EH (cell line): ENCODE measurements around the gene MBD2.

ENCODE experiments used
- DNase-seq: peaks from one replicate; pipeline ENCODE4 v3.0.0-alpha.2; 2015; ENCODE audit warnings: low read depth

Gene MBD2, protein sequence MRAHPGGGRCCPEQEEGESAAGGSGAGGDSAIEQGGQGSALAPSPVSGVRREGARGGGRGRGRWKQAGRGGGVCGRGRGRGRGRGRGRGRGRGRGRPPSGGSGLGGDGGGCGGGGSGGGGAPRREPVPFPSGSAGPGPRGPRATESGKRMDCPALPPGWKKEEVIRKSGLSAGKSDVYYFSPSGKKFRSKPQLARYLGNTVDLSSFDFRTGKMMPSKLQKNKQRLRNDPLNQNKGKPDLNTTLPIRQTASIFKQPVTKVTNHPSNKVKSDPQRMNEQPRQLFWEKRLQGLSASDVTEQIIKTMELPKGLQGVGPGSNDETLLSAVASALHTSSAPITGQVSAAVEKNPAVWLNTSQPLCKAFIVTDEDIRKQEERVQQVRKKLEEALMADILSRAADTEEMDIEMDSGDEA

DNA sequence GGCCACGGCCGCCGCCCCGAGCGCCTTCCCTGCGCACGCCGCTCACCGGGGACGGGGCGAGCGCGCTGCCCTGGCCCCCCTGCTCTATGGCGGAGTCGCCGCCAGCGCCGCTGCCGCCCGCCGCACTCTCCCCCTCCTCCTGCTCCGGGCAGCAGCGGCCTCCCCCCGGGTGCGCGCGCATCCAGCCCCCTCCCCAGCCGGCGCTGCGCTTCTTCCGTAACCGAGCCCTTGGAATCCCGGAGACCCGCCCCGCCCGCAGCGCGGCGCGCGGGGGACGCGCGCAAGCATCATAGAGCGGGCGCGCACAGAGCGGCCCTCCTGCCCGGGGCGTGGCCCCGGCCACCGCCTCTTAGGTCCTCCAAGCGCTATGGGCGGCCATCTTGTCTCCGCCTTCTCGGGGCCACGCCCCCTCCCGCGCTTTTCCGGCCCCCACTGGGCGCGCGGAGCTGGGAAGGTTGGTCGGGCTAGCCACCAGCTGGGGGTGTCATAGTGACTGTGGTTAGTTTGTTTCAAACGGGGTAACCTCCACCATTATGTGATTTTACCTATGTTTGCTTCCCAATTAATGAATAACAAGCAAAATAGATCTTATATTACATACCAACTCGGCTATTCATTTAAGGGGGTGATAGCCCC lies at the start of gene MBD2:
TSS of gene MBD2 (minus strand) at position 291 of the 636 bp plus-strand sequence. CDS start at position 181, 110 bp downstream.
- peak; percentile 95 for DNase-seq

DNA sequence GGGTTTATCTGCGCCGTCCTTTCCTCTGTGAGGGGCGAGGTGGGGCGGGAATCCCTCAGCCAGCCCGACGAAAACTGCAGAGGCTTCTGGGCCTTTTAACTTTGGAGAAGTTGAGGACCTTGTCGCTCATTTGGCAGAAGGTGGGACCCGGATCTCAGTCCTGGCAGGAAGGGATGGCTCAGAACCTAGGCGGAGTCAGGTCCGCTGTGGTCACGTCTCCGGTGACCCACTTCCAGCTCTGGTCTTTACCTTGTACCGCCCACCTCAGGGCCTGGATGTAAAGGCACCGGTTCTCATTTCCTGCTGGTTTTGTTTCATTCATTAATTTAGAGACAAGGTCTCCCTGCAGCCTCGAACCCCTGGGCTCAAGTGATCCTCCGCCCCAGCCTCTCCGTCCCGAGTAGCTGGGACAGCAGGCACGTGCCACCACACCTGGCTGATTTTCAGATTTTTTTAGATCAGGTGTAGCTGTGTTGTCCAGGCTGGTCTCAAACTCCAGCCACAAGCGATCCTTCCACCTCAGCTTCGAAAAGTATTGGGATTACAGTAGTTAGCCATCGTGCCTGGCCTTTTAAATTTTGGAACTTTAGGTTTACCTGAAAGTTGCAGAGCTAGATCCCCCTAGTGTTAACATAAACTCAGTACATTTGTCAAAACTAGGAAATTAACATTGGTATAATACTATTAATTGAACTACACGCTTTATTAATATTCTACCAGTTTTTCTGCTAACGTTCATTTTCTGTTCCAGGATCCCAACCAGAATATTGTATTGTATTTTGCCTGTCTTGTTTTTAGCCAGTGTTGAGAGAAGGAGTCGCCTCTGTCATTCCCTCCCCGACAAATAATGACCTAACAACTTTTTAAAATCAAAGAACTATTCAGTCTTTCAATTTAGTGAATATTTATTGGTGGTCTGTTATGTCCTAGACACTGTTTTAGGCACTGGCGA lies 45.7 kb upstream of the MBD2 start:
- peak; percentile 60 for DNase-seq

DNA sequence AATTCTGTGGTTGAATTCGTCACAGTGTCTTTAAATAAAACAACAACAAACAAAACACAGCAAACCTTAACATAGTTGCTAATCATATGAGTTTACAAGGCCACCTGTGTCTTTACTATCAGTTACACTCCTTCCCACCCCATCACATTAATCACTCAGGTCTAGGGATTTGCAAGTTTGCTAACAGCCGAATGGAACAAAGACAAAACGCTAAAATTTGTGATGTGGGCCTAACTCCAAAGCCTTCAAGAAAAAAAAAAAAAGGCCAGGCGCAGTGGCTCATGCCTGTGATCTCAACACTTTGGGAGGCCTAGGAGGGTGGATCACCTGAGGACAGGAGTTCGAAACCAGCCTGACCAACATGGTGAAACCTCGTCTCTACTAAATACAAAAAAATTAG lies 44.3 kb upstream of the MBD2 start:
- no peak for DNase-seq

DNA sequence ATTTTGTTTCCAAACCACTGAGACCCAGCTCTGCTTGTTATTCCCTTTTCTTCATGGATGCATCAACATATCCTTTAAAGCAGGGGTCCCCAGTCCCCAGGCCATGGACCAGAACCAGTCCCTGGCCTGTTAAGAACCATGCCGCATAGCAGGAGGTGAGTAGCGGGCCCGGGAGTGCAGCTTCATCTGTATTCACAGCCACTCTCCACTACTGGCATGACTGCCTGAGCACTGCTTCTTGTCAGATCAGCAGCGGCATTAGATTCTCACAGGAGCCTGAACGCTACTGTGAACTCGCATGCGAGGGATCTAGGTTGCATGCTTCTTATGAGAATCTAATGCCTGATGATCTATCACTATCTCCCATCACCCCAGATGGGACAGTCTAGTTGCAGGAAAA lies 43.2 kb upstream of the MBD2 start:
- no peak for DNase-seq

DNA sequence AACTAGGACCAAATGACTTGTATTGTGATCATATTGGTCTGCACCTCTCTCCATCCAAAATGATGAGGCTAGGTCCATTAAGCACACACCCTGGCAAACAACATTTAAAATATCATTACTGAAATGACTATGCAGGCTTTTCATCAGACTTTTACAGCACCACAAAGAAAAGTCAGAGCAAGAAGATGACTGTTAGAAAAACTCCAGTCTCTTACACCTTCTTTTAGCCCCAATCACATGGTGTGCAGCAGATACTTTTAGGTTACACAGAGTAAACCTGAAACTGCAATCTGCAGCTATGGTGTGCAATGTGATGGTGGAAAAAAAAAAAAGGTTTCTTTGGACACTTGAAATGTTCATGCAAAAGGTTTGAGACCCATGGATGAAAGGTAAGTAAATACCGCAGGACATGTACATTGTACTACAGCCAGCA lies 39.5 kb upstream of the MBD2 start:
- DNase-seq, result no peak

DNA sequence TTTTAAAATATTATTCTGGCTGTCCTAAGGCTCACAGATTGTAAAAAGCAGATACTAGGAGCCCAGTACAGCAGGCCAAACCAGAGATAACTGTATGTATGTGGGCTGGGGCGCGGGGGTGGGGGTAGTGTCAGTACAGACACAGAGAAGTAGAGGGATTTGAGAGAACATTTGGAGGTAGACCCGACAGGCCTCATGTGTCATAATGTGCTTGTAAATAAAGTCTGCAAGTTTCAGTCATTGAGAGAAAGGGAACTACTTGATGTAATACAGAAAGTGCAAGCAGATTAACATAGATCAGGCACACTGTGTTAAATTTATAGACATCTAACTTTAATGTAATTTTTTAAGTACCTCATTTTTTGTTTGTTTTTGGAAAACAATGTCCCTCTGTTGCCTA lies 37.4 kb upstream of the MBD2 start:
- no peak for DNase-seq

DNA sequence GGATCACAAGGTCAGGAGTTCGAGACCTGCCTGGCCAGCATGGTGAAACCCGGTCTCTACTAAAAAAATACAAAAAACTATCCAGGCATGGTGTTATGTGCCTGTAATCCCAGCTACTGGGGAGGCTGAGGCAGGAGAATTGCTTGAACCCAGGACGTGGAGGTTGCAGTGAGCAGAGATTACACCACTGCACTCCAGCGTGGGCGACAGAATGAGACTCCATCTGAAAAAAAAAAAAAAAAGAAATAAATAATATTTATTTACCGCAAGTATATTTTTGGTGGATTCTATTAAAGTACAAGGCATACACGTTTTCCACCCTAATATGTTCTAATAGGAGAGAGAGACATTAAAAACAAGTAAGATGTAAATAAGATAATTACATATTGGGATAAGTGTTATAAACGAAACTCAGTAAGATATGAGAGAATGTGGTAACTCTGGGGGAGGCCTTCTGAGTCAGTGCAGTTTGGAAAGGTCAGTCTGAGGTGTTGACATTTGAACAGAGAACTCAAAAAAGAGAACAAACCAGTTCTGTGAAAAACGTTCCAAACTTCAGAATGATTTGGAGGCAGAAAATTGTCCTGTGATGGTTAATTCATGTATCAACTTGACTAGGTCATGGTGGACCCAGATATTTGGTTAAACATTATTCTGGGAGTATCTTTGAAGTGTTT lies 36.1 kb upstream of the MBD2 start:
- DNase-seq, result no peak

DNA sequence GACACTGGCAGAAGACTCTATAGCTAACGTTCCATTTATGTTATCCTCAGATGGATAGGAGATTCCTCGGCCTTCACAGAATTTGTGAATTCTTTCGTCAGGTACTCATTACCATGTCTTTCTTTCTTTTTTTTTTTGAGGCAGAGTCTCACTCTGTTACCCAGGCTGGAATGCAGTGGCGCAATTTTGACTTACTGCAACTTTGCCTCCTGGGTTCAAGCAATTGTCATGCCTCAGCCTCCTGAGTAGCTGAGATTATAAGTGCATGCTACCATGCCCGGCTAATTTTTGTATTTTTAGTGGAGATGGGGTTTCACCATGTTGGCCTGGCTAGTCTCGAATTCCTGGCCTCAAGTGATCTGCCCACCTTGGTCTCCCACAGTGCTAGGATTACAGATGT lies 33.3 kb upstream of the MBD2 start:
- DNase-seq, result peak; percentile 61

DNA sequence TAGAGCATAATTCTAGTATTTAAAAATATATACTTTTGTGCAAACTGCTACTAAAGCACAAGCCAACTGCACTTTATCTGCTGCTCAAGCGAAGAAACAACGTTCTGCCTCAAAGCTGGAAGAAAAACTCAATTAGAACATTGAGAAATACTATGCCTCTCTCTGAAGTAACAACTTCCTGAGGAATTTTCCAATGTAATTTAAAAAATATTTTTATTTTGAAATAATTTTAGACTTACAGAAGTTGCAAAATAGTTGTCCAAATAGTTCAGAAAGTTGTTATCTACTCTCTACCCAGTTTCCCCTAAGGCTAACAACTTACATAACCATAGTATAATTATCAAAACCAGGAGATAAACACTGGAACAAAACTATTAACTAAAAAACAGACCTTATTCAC lies 32.5 kb upstream of the MBD2 start:
- peak; percentile 43 for DNase-seq

DNA sequence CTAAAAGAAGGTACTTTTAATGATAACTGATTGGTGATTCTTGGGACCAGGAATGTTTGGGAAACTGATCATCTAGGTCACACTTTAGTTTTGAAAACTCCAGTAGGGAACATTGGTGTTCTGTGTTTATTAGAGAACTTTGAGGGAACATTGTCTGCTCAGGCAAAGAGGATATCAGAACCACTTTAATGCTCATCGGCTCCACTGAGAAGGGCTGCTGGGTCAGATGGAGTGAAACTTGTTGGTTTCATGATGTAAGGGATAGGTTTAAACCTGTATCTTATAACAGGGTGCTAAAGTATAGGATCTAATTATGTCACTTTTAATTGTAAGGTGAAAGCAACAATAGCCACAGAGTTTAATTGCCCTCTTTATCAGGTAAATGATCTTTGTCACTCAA lies 30.7 kb upstream of the MBD2 start:
- no peak for DNase-seq

DNA sequence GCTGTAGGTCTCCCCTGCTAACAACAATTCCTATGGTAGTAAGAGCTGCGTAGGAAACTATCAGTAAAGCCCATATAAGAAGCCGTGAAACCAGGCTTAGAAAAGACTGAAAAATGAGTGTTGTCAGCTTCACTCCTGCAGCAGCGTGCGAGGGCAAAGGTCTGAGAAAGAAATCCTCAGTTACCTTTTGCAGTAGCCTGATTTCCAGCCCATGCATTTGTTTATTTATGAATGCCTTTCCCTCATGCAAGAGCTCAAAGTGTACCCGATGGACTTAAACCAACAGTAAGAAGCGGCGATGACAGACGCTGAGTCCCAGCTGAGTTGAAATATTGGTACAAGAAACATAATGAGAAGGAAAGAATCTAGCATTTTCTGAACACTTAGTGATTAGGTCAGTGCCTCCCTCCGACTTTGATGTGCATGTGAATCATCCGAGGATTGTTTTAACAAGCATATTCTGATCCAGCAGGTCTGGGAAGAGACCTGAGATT lies 29.8 kb upstream of the MBD2 start:
- DNase-seq, result peak; percentile 20

DNA sequence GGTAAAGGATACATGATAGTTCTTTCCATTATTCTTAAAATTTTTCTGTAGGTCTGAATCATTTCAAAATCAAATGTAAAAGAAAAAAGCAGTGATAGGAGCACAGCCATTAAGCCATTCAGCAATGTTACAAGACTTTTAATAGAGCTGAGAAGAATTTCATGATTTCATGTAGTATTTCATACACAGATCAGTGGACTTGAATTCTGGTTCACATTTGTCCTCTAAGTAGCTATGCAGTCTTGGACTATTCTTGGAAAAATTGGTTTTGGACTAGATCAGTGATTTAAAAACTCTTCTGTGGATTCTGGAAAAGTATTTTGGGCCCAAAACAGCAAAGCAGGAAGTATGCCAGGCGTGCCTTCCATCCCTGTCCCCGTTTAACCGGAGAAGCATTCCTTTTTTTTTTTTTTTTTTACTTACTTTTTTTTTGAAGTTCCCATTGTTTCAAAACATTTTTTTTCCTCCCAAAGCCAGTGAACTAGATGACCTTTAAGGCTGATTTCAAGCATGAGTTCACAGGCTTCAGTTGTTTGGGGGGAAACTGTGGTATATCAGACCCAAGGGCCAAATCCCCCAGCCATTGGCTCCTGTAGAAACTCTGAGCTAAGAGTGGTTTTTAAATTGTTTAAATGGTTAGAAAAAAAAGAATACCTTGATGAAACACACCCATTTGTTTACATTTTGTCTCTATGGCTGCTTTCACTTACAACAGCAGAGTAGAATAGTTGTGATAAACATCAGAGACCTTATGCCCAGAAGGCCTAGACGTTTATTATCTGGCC lies 27.3 kb upstream of the MBD2 start:
- DNase-seq, result peak; percentile 9

DNA sequence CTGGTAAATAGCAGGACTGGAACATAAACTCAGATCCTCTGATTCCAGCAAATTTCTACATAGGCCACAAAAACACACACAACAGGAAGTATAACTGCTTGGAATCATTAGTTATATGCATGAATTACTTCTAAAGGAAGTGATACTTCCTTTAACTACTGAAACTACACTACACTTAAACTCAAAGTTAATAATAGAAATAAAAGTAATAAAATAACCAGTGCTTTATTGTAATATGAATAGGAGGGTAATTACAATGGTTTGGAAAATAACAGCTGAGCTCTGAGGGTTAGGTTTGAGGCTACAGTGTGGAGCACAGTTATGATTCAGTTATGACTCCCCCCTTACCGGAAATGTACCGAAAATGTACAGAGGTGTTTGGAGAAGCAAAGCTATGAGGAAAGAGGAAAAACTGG lies 26.4 kb upstream of the MBD2 start:
- DNase-seq, result no peak

DNA sequence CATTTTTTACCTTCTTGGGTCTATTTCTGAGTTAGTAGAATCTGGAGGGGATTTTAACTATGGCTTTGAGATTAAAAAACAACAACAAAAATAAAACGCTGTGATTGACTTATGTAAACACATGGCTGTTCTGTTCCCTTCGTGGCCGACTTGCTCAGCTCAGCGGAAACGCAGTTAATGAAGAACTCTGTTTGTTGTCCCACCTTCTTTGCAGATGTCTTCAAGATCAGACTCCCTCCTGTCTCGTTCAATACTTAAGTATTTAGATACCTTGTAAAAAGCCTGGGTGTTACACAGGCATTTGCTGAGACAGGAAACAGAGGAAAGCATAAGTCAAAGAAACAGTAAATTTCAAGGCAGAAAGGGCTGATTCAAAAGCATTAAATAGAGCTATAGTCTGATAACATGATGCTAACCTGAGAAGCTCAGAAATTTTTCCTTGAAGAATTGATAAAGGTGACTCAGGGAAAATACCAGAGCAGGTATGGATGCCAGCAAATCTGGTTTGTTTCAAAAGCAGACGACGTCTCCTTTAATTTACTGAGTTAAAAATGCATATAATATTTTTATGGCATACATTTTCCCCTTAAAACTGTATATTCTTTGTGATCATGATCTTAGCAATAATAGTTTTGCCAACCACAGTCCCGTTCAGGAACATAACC lies 23.2 kb upstream of the MBD2 start:
- DNase-seq, result no peak

DNA sequence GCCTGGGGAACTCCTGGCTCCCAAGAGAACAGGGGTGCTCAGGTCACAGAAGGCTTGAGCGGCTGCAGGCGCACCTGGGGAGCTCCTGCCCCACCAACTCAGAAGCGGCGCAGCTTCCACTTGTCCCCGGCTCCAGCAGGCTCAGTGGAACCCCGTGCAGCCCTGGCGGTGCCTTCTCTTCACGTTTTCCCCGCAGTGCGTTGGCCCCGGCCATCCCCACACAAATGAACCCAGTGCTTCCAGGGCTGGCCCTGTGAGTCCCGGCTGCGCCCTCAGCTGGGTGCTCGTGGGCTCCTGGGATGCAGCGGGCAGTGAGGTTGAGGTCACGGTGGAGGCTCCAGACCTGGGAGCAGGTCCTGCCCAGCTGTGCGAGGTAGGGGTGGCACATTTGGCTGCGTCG lies 17.9 kb upstream of the MBD2 start:
- DNase-seq, result no peak

DNA sequence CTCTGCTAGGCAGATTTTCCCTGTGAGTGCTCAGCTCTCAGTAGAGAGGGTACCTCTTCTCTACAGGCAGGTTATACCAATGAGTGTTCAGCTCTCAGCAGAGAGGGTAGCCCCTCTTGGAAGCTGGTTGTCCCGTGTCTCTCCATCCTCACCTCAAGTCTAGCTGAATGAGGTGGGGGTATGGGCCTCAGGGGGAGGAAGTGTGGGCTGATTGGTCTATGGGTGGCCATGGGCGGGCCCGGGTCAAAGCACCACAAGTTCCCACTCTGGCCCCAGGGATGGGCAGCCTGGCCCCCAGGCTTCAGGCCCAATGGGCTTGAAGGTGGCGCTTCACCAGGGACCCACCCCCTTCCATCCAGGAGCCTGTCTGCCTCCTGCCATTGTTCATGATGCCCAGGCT lies 17.0 kb upstream of the MBD2 start:
- DNase-seq, result no peak

DNA sequence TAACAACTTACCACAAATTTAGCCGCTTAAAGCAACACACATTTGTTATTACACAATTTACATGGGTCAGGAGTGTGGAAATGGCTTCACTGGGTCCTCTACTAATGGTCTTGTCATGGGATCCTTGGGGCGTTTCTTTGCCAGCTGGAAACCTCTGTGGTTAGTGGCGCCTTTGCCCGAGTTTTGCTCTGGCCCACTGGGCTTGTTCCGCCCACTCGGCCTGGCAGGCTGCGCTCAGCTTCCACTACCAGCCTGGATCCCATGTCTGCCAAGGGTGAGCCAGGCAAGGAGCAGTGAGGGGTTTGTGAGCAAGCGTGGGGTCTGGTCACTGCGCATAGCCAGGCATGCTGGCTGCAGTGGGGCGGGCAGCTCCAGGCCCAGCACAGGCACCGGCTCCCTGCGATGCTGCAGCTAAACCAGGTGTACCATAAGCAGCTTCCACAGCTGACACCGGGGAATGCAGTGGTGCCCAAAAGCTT lies 16.2 kb upstream of the MBD2 start:
- no peak for DNase-seq

DNA sequence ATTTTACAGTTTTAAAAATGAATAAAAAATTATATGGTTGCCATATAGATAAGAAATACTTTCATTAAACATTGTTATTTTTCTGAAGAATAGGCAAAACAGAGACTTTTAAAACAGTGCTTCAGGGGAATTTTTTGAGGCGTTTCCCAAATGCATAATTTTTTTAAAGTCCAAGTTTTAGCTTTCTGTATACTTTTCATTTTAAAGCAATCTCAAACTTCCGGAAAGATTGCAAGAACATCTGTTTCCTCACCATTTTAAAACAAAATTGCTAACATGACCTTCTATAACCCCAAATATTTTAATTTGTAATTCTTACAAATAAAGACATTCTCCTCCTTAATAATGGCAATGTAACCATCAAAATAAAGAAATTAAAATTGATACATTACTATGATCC lies 15.1 kb upstream of the MBD2 start:
- no peak for DNase-seq

DNA sequence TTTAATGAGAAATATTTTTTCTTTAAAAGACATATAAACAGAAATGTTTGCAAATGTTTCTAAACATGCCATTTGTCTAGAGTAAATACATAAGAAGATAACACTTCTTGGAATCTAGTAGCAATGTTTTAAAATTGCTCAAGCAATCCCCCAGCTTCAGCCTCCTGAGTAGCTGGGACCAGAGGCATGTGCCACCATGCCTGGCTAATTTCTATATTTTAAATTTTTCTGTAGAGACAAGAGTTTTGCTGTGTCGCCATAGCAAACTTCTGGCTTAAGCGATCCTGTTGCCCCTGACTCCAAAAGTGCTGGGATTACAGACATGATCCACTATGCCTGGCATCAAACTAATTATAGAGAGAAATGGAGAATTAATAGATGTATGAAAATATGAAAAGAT lies 14.6 kb upstream of the MBD2 start:
- no peak for DNase-seq
